T-helper 17 cell (primary cell): ENCODE data around the gene THSD4. TPM values are rescaled to one million over a fixed set of nuclear protein-coding genes. Genes with fewer than 3 reads are reported as not detected.

ENCODE experiments used
- ATAC-seq: fragments of 150-1000 bp; cut with Tn5 transposase; 2 replicates; pipeline ENCODE4 v1.10.0; 2021; ENCODE audit warnings: mild to moderate bottlenecking, moderate library complexity
- DNase-seq, 3 donors: peaks; one replicate each; pipeline versions ENCODE4 v3.0.0 to v3.0.0-alpha.2; 2020 to 2021
- H3K9me3 ChIP-seq: one replicate; pipeline ENCODE4 v1.7.0; 2013; ENCODE audit warnings: low read length, mild to moderate bottlenecking; ENCODE audit not compliant: control insufficient read depth, poor library complexity, severe bottlenecking
- H3K27ac Mint-ChIP-seq: one replicate; pipeline ENCODE4 v1.8.0; 2022; ENCODE audit warnings: mild to moderate bottlenecking, moderate library complexity, mixed read lengths
- H3K27me3 Mint-ChIP-seq: one replicate; pipeline ENCODE4 v1.8.0; 2022; ENCODE audit warnings: mixed read lengths
- H3K36me3 Mint-ChIP-seq: one replicate; pipeline ENCODE4 v1.8.0; 2022; ENCODE audit warnings: low read depth, mixed read lengths
- H3K4me1 Mint-ChIP-seq: one replicate; pipeline ENCODE4 v1.8.0; 2022; ENCODE audit warnings: mild to moderate bottlenecking, mixed read lengths
- H3K4me3 Mint-ChIP-seq: one replicate; pipeline ENCODE4 v1.8.0; 2022; ENCODE audit warnings: mild to moderate bottlenecking, moderate library complexity, mixed read lengths
- total RNA-seq, 4 donors: library from RNA in 2 of 4; stranded (reverse) in 2 of 4; gene quantifications; one replicate each; pipeline ENCODE4 v1.2.3 and lab custom pipeline; 2022 to 2026

Gene THSD4
- total RNA-seq, 2 donors from 2014 or later = not detected

DNA sequence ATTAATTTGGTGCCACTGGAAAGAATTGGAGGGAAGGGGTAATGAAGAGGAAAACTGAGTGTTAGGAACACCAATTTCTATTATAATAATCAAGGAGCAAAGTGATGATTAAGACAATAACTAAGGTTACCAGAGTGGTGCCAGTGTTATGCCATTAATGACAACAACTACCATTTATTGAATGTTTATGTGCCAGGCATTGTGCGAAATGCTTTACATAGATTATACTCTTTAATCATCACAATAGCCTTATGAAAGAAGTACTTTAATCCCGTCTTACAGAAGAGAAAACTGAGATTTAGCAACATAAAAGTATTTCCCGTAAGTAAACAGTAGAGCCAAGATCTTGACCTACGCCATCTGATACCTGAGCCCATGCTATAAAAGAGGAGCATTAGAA lies 507.8 kb downstream of the THSD4 start:
- H3K27me3 Mint-ChIP-seq = peaks cover 70% of the 10 kb centered on the region
- no peaks in the 10 kb centered on the region for H3K9me3 ChIP-seq
- no peak overlapping the region for H3K27ac Mint-ChIP-seq
- no peak for ATAC-seq
- no peak overlapping the region for H3K4me3 Mint-ChIP-seq
- H3K4me1 Mint-ChIP-seq = no peaks in the 10 kb centered on the region
- H3K36me3 Mint-ChIP-seq = peaks cover 2% of the 10 kb centered on the region
- no peak for DNase-seq

DNA sequence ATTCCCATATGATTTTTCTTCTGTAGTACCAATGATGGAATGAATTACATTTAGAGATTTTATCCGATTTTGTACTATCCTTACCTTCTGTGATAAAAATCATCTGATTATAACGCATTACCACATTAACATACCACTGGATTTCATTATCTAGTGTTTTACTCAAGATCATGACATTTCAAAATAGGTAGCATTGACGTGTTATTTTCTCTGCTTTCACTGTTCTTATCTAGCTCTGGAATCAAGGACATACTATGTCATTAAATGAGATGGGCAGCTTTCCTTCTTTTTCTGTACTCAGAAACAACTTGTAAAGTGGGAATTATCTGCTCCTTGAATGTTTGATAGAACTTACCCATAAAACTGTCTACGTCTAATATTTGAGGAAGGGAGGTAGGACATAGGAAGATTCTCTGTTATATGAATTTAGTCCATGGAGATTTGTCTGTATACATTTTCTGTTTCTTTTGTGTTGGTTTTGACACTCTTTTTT lies 511.4 kb downstream of the THSD4 start:
- Mint-ChIP-seq H3K4me1 (no peaks in the 10 kb centered on the region), H3K4me3 (no peak overlapping the region), H3K27me3 (peaks cover 88% of the 10 kb centered on the region)

DNA sequence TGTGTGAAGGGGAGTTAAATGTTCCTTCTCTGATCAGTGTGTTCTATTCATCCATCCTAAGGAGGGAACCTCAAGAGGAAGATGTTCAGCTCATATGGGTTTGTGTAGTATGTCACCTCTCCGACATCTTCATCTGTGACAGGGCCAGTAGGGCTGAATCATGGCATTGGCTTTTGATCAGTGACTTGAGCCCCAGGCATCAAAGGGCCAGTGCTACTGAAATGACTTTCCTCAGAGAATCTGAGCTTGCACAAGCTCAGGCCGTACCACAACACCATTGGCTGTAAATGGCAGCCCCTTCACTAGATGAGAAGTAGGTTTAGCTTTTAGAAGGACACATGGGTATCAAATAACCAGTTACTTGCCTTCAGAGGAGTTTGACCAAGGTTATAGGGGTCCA lies 511.9 kb downstream of the THSD4 start:
- H3K4me1 Mint-ChIP-seq = no peaks in the 10 kb centered on the region
- peaks cover 4% of the 10 kb centered on the region for H3K36me3 Mint-ChIP-seq
- no peaks in the 10 kb centered on the region for H3K9me3 ChIP-seq
- H3K27ac Mint-ChIP-seq = no peak overlapping the region
- ATAC-seq (no peak), DNase-seq (no peak)
- no peak overlapping the region for H3K4me3 Mint-ChIP-seq
- peaks cover 86% of the 10 kb centered on the region for H3K27me3 Mint-ChIP-seq

More for the DNA sequence above, 511.4 kb downstream of the THSD4 start:
- Mint-ChIP-seq H3K36me3 (peaks cover 4% of the 10 kb centered on the region), H3K27ac (no peak overlapping the region)
- DNase-seq = no peak
- H3K9me3 ChIP-seq = no peaks in the 10 kb centered on the region
- ATAC-seq = no peak

DNA sequence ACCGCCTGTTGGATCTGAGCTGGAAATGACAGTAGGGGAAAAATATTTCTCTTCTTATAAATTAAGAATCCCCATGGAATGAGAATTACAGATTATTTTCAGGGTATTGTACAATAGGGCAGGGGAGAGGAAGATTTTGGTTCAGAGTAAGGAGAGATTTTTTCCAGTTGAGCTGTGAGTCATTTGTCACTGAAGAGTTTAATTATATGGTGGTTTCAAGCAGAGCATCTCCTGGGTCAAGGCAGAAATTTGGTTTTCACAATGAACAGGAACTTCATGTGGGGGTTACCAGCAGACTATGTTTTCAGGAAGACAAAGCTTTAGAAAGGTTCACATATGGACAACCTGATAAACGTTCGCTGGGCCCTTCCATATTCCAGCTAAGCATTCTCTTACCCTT lies 512.3 kb downstream of the THSD4 start:
- Mint-ChIP-seq H3K4me1 (no peaks in the 10 kb centered on the region), H3K36me3 (peaks cover 4% of the 10 kb centered on the region)
- no peaks in the 10 kb centered on the region for H3K9me3 ChIP-seq

DNA sequence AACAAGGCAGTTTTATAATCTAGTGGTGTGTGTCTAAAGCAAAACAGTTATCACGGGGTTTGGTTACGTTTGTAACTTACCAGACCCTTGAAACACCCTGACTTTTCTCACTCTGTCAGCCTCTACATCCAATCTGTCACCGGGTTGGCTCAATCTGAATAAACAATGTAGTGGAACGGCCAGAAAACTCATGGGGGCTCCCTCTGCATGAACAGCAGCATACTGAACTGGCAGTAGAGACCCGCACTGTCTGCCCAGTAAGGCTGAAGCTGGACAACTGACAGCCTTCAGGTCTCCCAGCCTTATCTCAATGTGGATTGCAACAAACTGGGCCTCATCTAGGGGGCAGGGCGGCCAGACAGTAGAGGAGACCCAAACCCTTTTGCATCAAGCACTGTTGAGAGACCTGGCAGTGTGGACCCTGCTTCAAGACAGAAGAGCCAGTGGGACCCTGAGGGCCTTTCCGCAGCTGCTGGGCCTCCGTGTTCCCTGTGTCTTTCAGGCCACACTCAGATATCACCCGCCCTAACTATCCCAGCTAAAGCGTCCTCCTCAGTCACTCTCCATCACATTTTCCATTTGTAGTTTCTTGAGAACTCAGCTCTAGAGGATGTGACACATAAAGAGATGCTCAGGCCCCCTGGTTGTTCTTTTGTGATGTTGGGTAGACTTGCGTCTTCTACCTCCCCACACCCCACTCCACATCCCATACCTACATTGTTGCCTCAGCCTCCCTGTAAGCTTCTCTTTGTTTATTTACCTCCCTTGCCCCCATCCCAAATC lies 513.9 kb downstream of the THSD4 start:
- H3K4me1 Mint-ChIP-seq = no peaks in the 10 kb centered on the region
- H3K27me3 Mint-ChIP-seq = peaks cover 82% of the 10 kb centered on the region
- H3K9me3 ChIP-seq = no peaks in the 10 kb centered on the region
- H3K27ac Mint-ChIP-seq = no peak overlapping the region
- ATAC-seq = no peak
- H3K4me3 Mint-ChIP-seq = no peak overlapping the region
- DNase-seq = no peak
- H3K36me3 Mint-ChIP-seq = peaks cover 4% of the 10 kb centered on the region

More for the DNA sequence above, 512.3 kb downstream of the THSD4 start:
- ATAC-seq (no peak), DNase-seq (no peak)
- Mint-ChIP-seq H3K27ac (no peak overlapping the region), H3K4me3 (no peak overlapping the region), H3K27me3 (peaks cover 86% of the 10 kb centered on the region)

DNA sequence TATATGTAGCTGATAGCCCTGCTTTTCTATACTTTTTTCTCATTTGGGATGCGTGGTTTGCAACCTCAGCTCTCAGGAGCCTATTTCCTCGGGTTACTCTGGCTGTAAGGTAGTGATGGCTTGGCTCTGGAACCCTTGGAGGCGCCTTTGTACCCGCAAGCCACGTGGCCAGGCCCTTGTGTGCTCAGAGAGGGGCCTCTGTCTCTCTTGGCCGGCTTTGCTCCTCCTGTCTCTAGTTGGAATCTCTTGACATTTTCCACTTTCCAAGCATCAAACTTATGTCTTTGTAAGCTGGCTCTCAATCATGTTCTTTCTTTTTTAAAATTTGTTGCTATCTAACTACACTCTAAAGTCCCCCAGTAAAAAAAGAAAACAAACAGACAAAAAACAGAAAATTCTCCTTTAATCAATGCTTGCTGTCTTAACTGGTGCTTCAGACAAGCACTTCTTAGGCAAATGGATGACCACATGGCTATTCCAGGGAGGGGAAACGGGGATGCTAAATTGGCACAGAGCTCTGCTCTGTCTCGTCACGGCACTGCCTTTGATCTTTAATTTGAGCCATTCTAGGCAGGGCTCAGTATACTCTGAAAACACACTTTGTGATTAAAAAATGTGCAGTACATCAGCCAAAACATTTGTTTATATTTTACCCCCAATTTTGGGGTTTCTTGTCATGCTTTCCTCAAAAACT lies 514.7 kb downstream of the THSD4 start:
- H3K9me3 ChIP-seq = no peaks in the 10 kb centered on the region
- peaks cover 83% of the 10 kb centered on the region for H3K27me3 Mint-ChIP-seq
- no peak for ATAC-seq
- no peak for DNase-seq
- no peaks in the 10 kb centered on the region for H3K4me1 Mint-ChIP-seq
- peaks cover 4% of the 10 kb centered on the region for H3K36me3 Mint-ChIP-seq
- no peak overlapping the region for H3K4me3 Mint-ChIP-seq
- H3K27ac Mint-ChIP-seq = no peak overlapping the region

DNA sequence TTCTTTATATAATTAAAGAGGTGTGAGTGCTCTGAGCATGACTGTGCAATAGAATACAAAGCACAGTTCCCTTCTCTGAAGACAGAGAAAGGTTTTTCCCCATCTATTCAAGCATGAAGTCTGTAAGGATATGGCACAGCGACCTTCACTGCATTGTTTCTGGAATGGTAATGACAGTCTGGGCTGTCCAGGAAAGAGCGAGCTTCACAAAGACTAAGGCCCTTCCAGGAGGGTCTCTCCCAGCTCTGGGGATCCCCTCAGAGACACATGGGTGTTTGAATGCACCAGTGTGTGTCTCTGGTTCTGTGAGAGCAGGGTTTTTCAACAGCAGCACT lies 515.2 kb downstream of the THSD4 start:
- no peaks in the 10 kb centered on the region for H3K9me3 ChIP-seq
- Mint-ChIP-seq H3K4me1 (no peaks in the 10 kb centered on the region), H3K27ac (no peak overlapping the region), H3K36me3 (peaks cover 4% of the 10 kb centered on the region), H3K27me3 (peaks cover 83% of the 10 kb centered on the region), H3K4me3 (no peak overlapping the region)
- no peak for ATAC-seq
- no peak for DNase-seq

DNA sequence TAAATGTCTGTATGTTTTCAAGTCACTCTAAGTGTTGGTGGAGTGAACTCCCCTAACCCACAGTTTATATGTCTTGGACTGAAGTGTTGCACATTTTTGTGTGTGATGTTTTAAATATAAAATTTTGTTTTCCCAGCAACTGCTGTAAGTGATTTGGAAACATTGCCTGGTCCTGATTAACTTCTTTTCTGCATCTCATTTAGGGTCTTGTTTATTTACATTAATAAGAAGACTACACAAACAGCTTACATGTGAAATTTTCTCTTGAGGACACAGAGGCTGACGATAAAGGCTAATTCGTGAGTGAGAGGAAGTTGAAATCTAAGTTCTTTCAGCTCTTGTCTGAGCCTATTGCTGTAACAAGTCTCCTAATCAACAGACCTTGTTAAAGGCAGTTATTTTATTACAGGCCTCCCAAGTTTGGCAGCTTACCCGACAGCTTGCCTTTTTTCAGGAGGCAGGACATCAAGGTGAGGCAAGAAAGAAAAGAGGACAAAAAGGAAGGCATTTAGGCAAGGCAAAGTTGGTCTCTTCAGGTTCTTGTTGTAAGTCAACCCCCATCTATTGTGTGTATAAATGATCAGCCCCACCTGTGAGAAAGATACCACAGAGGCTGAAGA lies 517.4 kb downstream of the THSD4 start:
- ATAC-seq (no peak), DNase-seq (no peak)
- Mint-ChIP-seq H3K4me1 (no peaks in the 10 kb centered on the region), H3K27me3 (peaks cover 81% of the 10 kb centered on the region), H3K36me3 (peaks cover 2% of the 10 kb centered on the region), H3K27ac (no peak overlapping the region), H3K4me3 (no peak overlapping the region)
- no peaks in the 10 kb centered on the region for H3K9me3 ChIP-seq

DNA sequence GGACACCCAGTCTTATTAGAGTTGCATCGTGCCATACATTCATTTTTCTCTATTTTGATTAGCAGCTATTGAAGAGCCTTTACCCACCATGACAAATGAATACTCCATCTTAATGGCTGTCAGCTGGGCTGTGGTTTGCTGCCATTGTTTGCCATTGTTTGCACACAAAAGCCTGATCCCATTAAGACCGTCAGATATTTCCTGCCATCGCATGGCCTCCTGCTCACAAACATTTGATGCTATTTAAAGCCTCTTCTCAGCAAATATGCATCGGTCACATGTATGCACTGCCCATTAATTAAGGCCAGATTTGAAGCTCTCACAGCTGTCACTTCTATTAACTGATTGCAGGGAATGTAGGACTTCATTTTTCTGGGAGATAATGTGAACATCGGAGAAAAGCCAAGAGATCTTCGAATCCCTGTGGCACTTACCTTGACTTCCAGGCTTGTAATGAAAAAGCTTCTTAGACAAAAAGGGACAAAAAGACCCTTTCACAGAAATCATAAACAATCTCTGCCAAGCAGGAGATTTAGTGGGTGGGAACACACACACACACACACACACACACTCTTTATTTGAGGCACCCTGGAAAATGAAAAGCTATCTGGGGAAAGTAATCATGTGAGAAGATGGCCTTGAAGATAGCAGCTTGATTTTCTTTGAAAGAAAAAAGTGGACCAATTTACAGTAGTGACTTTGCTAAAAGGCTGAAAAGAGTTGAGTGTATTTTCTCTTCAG lies 519.7 kb downstream of the THSD4 start:
- no peaks in the 10 kb centered on the region for H3K9me3 ChIP-seq
- Mint-ChIP-seq H3K4me3 (no peak overlapping the region), H3K4me1 (no peaks in the 10 kb centered on the region)

DNA sequence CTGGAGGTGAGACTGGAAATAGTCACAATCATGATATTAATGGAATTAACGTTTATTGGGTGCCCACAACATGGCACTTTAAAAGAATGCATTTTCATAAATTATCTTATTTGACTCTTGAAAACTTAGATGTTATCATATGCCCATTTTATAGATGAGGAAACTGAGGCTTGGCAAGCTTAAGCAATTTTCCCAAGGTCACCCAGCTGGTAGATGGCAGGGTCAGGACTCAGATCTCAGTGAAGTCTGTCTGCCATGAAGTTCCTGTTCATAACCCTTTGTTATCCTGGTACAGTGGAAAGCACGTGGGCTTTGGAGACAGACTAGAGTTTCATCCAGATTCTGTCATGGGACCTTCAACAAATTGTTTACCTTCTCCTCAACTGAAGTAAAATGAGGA lies 520.5 kb downstream of the THSD4 start:
- peaks cover 60% of the 10 kb centered on the region for H3K27me3 Mint-ChIP-seq
- DNase-seq (no peak), ATAC-seq (no peak)
- H3K27ac Mint-ChIP-seq = no peak overlapping the region
- H3K4me3 Mint-ChIP-seq = no peak overlapping the region
- H3K9me3 ChIP-seq = no peaks in the 10 kb centered on the region
- no peaks in the 10 kb centered on the region for H3K36me3 Mint-ChIP-seq
- H3K4me1 Mint-ChIP-seq = no peaks in the 10 kb centered on the region

More for the DNA sequence above, 519.7 kb downstream of the THSD4 start:
- ATAC-seq (no peak), DNase-seq (no peak)
- peaks cover 59% of the 10 kb centered on the region for H3K27me3 Mint-ChIP-seq
- H3K27ac Mint-ChIP-seq = no peak overlapping the region
- no peaks in the 10 kb centered on the region for H3K36me3 Mint-ChIP-seq

DNA sequence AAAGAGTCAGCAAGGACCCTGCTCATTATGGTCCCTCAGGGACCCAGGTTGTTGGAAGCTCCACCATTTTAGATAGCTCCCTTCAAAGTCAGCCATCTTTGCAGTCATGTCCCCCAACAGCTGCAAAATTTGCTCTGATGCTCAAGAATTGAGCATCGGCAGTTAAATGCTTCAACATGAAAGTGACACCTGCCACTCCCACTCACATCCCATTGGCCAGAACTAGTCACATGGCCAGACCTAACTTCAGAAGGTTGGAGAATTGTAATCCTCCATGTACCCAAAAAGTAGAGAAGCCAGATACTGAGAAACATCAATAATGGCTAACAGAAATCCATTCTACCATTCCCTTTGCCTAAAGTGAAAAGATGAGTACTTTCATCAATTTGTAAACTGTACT lies 523.6 kb downstream of the THSD4 start:
- Mint-ChIP-seq H3K27ac (no peak overlapping the region), H3K36me3 (no peaks in the 10 kb centered on the region), H3K4me1 (no peaks in the 10 kb centered on the region), H3K27me3 (peaks cover 54% of the 10 kb centered on the region), H3K4me3 (no peak overlapping the region)
- ATAC-seq = no peak
- DNase-seq = no peak
- no peaks in the 10 kb centered on the region for H3K9me3 ChIP-seq

DNA sequence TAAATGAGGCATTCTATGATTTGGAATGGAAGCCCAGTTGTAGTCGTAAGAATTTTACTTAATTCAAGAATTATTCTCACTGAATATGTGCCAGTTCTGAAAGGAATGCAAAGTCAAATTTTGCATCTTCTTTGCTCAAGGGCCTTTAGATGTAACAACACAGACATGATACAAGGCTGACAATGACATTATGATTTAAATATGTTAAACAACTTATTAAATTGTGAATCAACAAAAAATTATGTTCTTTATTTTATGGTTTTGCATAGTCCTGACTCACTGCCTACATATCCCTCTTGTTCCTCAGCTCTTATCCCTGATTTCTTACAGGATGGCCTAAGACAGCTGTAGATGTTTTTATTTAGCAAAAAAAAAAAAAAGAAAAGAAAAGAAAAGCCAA lies 524.2 kb downstream of the THSD4 start:
- H3K27ac Mint-ChIP-seq = no peak overlapping the region
- DNase-seq (no peak), ATAC-seq (no peak)
- H3K27me3 Mint-ChIP-seq = peaks cover 48% of the 10 kb centered on the region
- no peaks in the 10 kb centered on the region for H3K9me3 ChIP-seq
- H3K36me3 Mint-ChIP-seq = no peaks in the 10 kb centered on the region
- H3K4me3 Mint-ChIP-seq = no peak overlapping the region
- no peaks in the 10 kb centered on the region for H3K4me1 Mint-ChIP-seq

DNA sequence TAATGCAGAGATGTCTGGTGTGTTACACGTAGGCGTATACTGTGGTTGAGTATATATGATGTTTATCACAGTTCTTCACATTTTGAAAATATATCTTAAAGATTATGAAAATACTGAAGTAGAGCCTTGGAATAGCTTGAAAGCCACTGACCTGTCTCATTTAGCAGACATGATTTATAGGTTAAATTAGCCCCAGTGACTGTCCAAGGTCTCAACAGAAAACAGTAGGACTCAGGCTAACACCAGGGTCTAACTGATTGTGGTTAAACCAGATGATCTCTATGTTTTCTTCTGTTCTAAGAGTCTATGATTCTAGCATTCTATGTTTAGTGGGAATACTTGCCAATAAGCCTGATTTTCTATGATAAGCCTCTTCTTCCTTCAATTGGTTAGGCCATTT lies 528.6 kb downstream of the THSD4 start:
- peaks cover 24% of the 10 kb centered on the region for H3K27me3 Mint-ChIP-seq
- DNase-seq (no peak), ATAC-seq (no peak)
- H3K4me1 Mint-ChIP-seq = no peaks in the 10 kb centered on the region
- H3K27ac Mint-ChIP-seq = no peak overlapping the region
- no peaks in the 10 kb centered on the region for H3K36me3 Mint-ChIP-seq
- H3K4me3 Mint-ChIP-seq = no peak overlapping the region
- H3K9me3 ChIP-seq = no peaks in the 10 kb centered on the region
